OCI-LY1 (cell line): ENCODE data around the gene CLN6.

Experiments
- EZH2 ChIP-seq: fragments of 200-600 bp; sonication (generic), shearing (Covaris generic); IDR thresholded peaks from 2 replicates; pipeline ENCODE4 v1.8.0; 2017; ENCODE audit warnings: borderline replicate concordance, mixed run types, mild to moderate bottlenecking, antibody characterized with exemption, low read length, moderate library complexity, mixed read lengths
- TF ChIP-seq, protein P1 (sequence below): fragments of 200-600 bp; sonication (generic), shearing (Covaris generic); IDR thresholded peaks from 2 replicates; pipeline ENCODE4 v1.5.1; 2017; ENCODE audit warnings: mild to moderate bottlenecking, antibody characterized with exemption, low read length, moderate library complexity, mixed read lengths

DNA sequence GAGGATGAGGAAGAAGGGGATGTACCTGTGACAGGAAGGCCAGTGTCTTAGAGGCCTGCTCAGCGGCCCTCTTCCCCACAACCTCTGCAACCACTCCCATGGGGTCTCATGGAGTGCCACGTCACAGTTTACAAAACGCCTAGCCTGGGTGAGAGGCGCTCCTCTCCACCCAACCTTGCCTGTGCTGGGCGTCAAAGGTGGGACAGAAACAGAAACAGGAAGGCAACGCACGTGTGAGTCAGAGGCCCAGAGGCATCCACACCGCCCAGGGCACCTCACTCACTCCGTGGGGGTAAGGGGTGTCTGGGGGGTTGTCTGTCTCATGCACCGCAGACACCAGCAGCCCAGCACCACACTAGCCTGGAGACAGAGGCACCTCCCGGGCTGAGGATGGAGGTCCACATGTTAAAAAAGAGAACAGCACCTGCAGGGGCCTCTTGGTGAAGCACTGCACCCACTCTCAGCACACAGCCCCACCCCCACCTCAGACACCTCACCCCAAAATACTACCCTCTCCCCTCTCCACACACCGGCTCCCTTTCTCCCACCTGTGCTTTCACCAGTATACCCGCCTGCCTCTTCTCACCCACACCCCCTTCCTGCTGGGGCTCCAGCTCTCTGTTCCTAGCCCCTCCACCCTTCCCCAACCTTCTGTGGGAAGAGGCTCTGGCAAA, 19.7 kb downstream of the CLN6 start:
- TF ChIP-seq, protein P1, sequence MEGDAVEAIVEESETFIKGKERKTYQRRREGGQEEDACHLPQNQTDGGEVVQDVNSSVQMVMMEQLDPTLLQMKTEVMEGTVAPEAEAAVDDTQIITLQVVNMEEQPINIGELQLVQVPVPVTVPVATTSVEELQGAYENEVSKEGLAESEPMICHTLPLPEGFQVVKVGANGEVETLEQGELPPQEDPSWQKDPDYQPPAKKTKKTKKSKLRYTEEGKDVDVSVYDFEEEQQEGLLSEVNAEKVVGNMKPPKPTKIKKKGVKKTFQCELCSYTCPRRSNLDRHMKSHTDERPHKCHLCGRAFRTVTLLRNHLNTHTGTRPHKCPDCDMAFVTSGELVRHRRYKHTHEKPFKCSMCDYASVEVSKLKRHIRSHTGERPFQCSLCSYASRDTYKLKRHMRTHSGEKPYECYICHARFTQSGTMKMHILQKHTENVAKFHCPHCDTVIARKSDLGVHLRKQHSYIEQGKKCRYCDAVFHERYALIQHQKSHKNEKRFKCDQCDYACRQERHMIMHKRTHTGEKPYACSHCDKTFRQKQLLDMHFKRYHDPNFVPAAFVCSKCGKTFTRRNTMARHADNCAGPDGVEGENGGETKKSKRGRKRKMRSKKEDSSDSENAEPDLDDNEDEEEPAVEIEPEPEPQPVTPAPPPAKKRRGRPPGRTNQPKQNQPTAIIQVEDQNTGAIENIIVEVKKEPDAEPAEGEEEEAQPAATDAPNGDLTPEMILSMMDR = no peak
- TF ChIP-seq EZH2 = no peak
